Germinal center (tissue), 1 donor: ENCODE results near the gene CLEC16A.

Experiments used
- DNase-seq: peaks from one replicate; pipeline ENCODE4 v3.0.0; 2012; ENCODE audit warnings: mixed read lengths, low spot score

The CLEC16A gene

DNA sequence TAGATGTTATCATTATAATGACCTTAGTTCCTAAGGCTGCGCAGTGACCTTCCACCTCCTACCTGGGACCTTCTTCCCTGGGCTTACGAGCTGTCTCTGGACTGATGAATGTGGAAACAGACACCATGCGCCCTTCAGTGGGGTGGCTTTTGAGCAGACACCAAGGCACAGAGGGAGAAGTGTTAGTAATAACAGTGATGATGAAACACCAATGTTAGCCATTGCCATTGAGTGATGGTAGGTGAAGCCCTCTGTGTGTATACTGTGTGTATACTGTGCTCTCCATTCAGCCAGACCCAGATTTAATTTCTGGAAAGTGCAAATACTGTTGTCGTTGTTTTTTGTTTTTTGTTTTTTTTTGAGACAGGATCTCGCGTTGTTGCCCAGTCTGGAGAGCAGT, 44.5 kb downstream of the CLEC16A start:
- DNase-seq: no peak

DNA sequence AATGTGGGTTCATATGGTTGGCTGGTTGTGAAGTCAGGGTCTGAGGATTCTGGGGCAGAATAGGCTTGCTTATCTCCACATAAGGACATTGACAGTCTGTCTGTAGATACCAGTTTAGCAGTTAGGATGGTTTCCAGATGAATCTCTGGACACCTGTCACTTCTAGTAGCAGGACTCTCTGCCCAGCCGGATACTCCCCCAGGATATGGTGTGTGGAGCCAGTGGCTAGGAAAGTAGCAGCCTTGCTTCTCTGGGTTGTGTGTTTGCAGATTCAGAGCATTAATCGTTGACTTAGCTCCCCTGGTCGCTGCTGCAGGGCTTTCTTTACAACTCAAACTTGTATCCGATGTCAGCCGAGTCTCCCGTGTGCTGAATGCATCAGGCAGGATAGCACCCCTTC, 45.2 kb downstream of the CLEC16A start:
- DNase-seq: no peak

- no peak for DNase-seq
These were observed 46.0 kb downstream of the CLEC16A start for GRCh38 chr16:10990378-10990777.

DNA sequence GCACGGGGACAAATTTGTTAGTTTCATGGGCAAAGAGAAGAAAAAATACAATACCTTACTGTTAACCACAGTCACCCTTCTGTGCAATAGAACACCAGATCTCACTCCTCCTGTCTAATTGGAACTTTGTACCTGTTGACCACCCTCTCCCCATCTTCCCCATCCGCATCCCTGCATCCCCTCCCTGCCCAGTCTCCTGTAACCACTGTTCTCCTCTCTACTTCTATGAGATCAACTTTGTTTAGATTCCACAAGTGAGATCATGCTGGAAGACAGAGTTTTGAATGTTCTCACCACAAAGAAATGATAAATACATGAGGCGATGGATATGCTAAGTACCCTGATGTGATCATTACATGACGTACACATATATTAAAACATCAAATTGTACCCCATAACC, 47.7 kb downstream of the CLEC16A start:
- DNase-seq: no peak

DNA sequence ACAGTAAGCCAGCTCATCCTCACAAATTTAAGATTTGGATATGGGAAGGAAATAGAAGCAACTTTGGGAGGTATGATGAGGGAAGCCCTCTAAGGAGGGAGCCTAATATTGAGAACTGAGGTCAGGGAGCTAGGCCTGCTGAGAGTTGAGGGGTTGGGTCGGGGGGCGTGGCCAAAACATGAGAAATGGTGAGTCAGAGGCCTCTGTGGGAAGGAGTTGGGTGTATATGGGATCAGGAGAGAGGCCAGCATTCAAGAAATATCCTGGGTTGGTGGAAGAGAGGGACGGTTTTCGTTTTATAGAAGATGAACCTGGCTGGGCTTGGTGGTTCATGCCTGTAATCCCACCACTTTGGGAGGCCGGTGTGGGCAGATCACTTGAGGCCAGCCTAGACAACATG, 48.4 kb downstream of the CLEC16A start:
- no peak for DNase-seq

- DNase-seq: no peak
These were observed 49.3 kb downstream of the CLEC16A start for GRCh38 chr16:10993649-10994048.

DNA sequence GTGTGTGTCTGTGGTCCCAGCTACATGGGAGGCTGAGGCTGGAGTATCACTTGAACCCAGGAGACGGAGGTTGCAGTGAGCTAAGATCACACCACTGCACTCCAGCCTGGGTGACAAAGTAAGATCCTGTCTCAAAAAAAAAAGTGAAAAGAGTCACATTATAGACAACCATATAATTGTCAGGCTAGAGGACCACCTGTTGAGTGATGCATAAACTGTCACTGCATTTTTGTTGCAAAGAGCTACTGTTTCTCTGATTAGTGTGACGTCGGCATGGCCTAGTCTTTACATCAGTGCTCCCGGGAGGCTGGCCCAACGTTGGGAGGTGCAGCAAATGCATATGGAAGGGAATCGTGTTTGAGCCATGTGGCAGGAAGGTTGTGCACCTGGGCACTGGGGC, 50.2 kb downstream of the CLEC16A start:
- no peak for DNase-seq

DNA sequence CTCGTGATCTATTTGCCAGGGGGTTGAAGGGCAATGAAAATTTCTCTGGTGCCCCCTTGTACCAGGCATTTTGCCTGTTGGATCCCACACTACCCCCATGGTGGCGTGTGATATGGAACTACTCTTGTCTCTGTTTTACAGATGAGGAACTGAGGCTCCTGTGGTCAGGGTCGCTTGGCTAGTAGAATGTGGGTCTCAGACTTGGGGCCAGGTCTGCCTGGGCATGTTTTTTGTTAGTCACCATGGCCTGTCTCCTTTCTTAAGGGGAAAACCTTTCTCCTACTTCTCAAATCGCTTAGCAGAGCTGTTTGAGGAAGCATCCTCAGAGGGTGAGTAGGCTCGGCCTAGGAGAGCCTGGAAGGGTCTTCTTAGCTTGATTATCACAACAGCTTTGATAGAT, 51.2 kb downstream of the CLEC16A start:
- no peak for DNase-seq

DNA sequence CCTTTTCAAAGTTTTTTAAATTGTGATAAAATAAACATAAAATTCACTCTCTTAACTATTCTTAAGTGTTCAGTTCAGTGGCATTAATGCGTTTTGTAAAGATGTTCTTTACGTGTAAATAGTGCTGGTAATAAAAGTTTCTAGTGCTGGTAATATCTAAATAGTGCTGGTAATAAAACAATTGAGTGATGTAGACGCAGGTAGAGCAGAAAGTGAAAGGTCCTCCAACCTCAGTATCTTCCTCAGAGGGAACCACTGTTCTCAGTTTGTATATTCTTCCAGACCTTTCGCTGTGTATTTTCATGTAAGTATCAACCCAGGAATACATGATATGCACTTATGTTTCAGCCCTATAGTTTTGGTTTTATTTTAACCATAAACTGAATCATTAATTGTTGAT, 53.1 kb downstream of the CLEC16A start:
- DNase-seq: no peak

- no peak for DNase-seq
These were observed 54.9 kb downstream of the CLEC16A start for GRCh38 chr16:10999300-10999699.

GRCh38 chr16:11001611-11002010, 57.2 kb downstream of the CLEC16A start:
- DNase-seq: no peak

- no peak for DNase-seq
These were observed 58.8 kb downstream of the CLEC16A start for GRCh38 chr16:11003141-11003540.

GRCh38 chr16:11004351-11004750, 60.0 kb downstream of the CLEC16A start:
- no peak for DNase-seq

GRCh38 chr16:11004973-11005610, 60.7 kb downstream of the CLEC16A start:
- no peak for DNase-seq

GRCh38 chr16:11005611-11005975, 61.2 kb downstream of the CLEC16A start:
- DNase-seq: no peak

DNA sequence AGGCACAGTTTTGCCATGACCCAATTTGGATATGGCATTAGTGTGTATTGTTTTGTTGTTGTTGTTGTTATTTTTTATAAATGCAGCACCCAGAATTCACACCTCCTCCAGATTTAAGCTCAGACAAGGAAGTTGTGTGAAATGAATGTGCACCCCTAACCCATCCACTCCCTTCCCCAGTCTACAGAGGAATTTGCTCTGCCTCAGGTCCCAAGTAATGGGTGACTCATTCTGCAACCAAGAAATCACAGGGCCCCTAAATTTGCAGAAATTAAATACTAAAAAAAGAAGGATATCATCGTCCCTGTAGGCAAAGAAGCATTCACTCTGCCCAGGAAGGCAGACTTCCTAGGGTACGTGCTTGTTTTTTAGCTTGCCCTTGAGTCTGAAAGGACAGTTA, 62.3 kb downstream of the CLEC16A start:
- DNase-seq: no peak

DNA sequence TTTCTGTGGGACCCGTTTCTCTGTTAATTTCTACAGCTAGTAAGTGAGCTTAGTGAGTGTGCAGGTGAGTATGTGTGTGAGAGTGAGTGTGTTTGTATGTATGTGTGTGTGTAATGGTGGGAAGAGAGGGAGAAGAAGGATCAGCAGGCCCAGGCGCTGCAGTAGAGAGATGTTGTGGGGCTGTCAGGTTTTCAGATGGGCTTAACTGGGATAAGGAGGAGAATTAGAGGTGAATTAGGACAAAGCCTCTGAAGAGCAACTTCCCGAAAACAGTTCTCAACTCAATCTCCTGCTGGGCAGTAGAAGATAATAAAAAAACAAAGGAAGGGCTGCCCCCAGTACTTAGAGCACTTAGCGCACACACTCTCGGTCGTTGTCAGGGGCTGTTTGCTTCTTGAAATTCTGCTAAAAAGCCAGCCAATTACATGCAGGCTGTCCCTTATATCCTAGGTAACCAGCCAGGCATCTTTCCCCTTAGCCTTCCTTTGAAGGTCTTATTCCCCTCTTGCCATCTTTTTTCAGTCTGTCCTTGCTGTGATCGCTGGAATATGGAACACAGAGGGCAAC, 63.4 kb downstream of the CLEC16A start:
- no peak for DNase-seq

GRCh38 chr16:11009027-11009755, 64.8 kb downstream of the CLEC16A start:
- DNase-seq: no peak

DNA sequence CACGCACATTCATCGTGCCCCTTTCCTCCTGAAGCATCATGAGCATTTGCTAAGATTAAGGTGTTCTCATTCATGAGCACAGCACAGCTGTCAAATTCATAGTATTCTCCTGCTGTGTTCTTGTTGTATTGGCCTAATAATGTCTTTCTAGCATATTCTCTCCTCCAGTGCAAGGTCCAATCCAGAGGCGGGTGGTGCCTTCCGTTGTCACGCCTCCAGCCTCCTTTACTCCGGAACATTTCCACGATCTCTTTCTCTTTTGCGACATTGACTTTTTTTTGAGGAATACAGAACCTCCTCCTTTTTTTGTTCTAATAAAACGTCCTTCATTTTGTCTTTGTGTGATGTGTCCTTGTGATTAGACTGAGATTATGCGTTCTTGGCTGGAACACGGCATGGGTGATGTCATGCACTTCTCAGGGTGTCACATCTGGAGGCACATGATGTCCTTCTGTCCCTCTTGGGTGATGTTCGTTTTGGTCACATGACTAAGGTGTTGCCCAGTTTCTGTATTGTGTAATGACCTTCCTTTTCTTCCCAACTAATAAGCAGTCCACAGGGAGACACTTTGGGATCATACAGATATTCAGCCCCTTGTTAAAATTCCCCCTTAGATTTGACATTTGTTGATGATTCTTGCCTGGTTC, 66.3 kb downstream of the CLEC16A start:
- no peak for DNase-seq

GRCh38 chr16:11011326-11011725, 67.0 kb downstream of the CLEC16A start:
- no peak for DNase-seq

DNA sequence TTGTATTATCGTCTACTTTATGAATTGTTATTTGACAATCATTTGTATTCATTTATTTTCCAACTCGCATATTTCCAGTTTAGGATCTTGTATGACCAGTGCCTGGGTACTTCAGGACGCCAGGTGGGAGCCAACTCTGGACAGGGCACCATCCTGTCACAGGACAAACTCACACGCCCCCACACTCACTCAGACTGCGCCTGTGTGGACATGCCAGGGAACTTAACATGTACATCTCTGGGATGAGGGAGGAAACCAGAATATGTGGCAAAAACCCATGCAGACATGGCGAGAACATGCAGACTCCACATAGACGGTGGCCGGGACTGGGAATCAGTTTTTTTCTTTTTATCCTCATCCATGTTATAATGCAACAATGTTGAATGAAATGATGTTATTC, 68.5 kb downstream of the CLEC16A start:
- DNase-seq: no peak

GRCh38 chr16:11014136-11014535, 69.8 kb downstream of the CLEC16A start:
- no peak for DNase-seq

DNA sequence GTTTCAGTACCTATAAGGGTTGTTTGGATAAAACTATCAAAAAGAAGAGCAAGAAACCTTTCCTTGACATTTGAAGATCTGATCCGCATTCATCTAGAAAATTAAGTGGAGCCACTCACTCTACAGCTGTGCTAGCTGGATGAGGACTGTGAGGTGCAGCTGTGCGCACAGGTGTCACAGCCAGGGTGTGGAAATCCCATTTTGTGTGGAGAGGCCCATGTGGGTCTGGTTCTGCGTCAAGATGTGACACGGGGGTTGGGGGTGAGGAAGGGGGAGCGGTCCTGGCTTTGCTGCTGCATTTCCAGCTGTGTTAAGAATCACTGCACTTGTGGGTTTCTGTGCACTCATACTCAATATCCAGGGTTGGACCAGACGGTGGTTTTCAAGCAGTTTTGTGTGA, 70.7 kb downstream of the CLEC16A start:
- no peak for DNase-seq
